ENCODE data around the gene MEF2D. TPM values are rescaled to one million over a fixed set of nuclear protein-coding genes. Genes with fewer than 3 reads are reported as not detected.

Gene MEF2D
- total RNA-seq, 1 donor from 2014 or later, result 60.8 TPM

- ATAC-seq, result no peak
- Histone ChIP-seq H3K27ac (no peak overlapping the region), H3K27me3 (no peaks in the 10 kb centered on the region), H3K36me3 (no peaks in the 10 kb centered on the region), H3K4me1 (no peaks in the 10 kb centered on the region), H3K4me3 (no peak overlapping the region), H3K9me3 (no peaks in the 10 kb centered on the region)
- DNase-seq, result no peak
- TF ChIP-seq CTCF (IDR thresholded peaks at IDR 0.05), result no peak
- intact Hi-C loops (cut with DNase I), result no loop called here
These were observed 48.9 kb downstream of the MEF2D start for GRCh38 chr1:156451505-156452160.

DNA sequence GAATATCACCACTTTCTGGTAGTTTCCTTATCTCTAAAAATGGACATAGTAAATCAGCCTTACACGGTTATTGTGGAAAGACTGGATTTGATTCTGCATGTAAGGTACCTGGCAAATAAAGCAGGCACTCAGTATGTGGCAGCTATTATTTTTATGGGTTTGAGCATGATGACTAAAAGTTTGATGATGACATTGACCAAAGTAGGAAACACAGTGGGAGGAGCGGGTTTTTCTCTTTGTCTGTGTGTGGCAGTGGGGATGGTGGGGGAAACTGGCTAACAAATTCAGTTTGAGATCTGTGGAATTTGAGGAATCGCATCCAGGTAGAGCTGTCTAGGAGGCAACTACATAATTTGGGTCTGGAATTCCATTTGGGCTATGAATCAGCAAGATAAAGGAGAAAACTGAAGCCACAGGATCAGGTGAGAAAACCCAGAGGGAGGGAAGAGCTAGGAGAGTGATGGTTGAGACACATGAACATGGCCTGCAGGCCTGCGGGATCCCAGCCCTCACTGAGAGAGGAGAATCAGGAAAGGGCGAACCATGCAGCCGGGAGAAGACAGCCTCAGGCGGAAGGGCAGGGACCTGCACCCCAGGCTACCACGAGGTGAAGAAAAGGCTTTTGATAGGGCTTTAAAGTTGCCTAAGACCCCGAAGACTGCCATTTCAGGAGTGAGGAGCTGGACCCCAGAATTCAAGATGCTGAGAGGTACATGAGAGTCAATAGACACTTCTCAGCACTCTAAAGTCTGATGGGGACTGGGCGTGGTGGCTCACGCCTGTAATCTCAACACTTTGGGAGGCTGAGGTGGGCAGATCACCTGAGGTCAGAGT is 52.2 kb downstream of the MEF2D start:
- no peak overlapping the region for H3K27ac ChIP-seq
- peaks cover 20% of the 10 kb centered on the region for H3K27me3 ChIP-seq
- ATAC-seq (no peak), DNase-seq (no peak)
- intact Hi-C loops (cut with DNase I), result no loop called here
- H3K36me3 ChIP-seq, result no peaks in the 10 kb centered on the region
- H3K9me3 ChIP-seq, result no peaks in the 10 kb centered on the region
- H3K4me1 ChIP-seq, result no peaks in the 10 kb centered on the region
- no peak for TF ChIP-seq CTCF (IDR thresholded peaks at IDR 0.05)
- no peak overlapping the region for H3K4me3 ChIP-seq

DNA sequence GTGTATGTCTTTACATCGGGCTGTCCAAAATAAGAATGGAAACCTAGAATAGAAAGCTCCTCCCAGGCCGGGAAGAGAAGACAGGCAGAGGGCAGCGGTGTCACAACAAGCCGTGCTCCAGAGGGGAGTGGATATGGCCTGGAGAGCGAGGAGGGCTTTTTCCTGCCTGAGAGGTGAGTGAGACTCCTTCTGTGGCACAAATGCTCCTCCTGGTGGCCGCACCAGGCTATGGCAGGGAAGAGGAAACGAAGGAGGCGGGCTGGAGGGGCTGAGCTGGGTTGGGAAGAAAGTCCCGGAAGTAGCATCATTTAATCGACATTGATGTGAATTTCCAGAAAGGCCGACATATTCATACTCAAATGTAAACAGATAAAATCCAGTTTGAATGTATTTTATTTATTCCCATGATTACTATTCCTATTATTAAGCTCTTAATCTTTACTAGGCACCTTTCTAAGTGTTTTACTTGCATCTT is 54.7 kb downstream of the MEF2D start:
- Histone ChIP-seq H3K27me3 (peaks cover 45% of the 10 kb centered on the region), H3K4me3 (no peak overlapping the region)

GRCh38 chr1:156444407-156445001 is 56.1 kb downstream of the MEF2D start:
- DNase-seq (no peak), ATAC-seq (no peak)
- Histone ChIP-seq H3K27ac (no peak overlapping the region), H3K27me3 (peaks cover 58% of the 10 kb centered on the region), H3K4me1 (no peaks in the 10 kb centered on the region), H3K9me3 (no peaks in the 10 kb centered on the region), H3K36me3 (no peaks in the 10 kb centered on the region), H3K4me3 (no peak overlapping the region)
- intact Hi-C loops (cut with DNase I), result loop anchor here (2.0 kb wide), 1 partner anchor 58 kb away; no protein-coding TSS in a partner anchor
- TF ChIP-seq CTCF (IDR thresholded peaks at IDR 0.05), result peak; percentile 27

More for the DNA sequence above, 54.7 kb downstream of the MEF2D start:
- no peaks in the 10 kb centered on the region for H3K4me1 ChIP-seq
- no peaks in the 10 kb centered on the region for H3K36me3 ChIP-seq
- H3K27ac ChIP-seq, result no peak overlapping the region
- DNase-seq, result peak; percentile 87
- intact Hi-C loops (cut with DNase I), result loop anchor here (2.0 kb wide), 1 partner anchor 59 kb away; no protein-coding TSS in a partner anchor
- peak; percentile 98 for ATAC-seq
- TF ChIP-seq CTCF (IDR thresholded peaks at IDR 0.05), result peak; percentile 98
- H3K9me3 ChIP-seq, result no peaks in the 10 kb centered on the region

DNA sequence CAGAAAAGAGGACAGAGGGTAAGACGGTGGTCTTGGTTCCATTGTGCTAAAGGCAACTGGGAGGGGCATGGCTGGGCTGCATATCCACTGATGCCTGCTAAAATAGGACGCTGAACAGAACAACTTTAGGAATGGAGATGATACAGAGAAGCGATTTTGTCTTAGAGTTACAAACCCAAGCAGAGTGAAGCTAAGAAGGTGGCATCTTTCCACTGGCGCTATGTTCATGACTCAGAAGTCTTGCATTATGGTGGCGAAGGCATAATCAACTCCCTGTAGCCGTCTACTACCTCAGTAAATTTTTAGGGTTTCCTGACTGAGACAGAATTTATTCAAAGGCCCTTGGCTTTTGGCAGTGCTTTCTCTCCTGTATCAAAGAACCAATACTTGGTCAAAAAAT is 57.3 kb downstream of the MEF2D start:
- ATAC-seq (no peak), DNase-seq (no peak)
- Histone ChIP-seq H3K4me3 (no peak overlapping the region), H3K4me1 (no peaks in the 10 kb centered on the region), H3K27me3 (peaks cover 71% of the 10 kb centered on the region), H3K36me3 (no peaks in the 10 kb centered on the region), H3K9me3 (no peaks in the 10 kb centered on the region), H3K27ac (no peak overlapping the region)
- intact Hi-C loops (cut with DNase I), result no loop called here
- no peak for TF ChIP-seq CTCF (IDR thresholded peaks at IDR 0.05)
